OCI-LY3 (cell line): Measurements from ENCODE around the gene LHX1.

ENCODE experiments used
- H2AFZ ChIP-seq: fragments of 200-600, 300-600 bp; shearing (Covaris generic); 2 replicates; pipeline ENCODE4 v1.6.0; 2014; ENCODE audit warnings: antibody characterized with exemption, low read depth, low read length
- H3K27ac ChIP-seq: fragments of 200-600, 300-600 bp; sonication (generic); 2 replicates; pipeline ENCODE4 v1.5.1; 2014; ENCODE audit warnings: mild to moderate bottlenecking, low read length, moderate library complexity, mixed read lengths
- H3K27me3 ChIP-seq: fragments of 200-600, 300-600 bp; sonication (generic); 2 replicates; pipeline ENCODE4 v1.6.1; 2014; ENCODE audit warnings: low read depth, low read length, mixed read lengths
- H3K36me3 ChIP-seq: fragments of 200-600, 300-600 bp; sonication (generic); replicated peaks from 2 replicates; pipeline ENCODE3; 2014; ENCODE audit warnings: low read depth, low read length, mixed read lengths
- H3K4me1 ChIP-seq: fragments of 300-600, 200-600 bp; sonication (generic); 2 replicates; pipeline ENCODE4 v1.6.1; 2014; ENCODE audit warnings: low read length, mixed read lengths
- H3K4me2 ChIP-seq: fragments of 200-600, 300-600 bp; sonication (generic); 2 replicates; pipeline ENCODE4 v1.6.1; 2014; ENCODE audit warnings: low read length, mixed read lengths
- H3K4me3 ChIP-seq: fragments of 300-600, 200-600 bp; sonication (generic); 2 replicates; pipeline ENCODE4 v1.5.1; 2014; ENCODE audit warnings: antibody characterized with exemption, mild to moderate bottlenecking, low read length, moderate library complexity
- H3K79me2 ChIP-seq: fragments of 300-600, 200-600 bp; shearing (Covaris generic); 2 replicates; pipeline ENCODE4 v1.6.1; 2014; ENCODE audit warnings: mild to moderate bottlenecking, low read length, mixed read lengths
- H3K9ac ChIP-seq: fragments of 300-600, 200-600 bp; shearing (Covaris generic); 2 replicates; pipeline ENCODE4 v1.6.0; 2014; ENCODE audit warnings: mild to moderate bottlenecking, low read length, moderate library complexity
- H3K9me3 ChIP-seq: fragments of 200-600, 300-600 bp; shearing (Covaris generic); 2 replicates; pipeline ENCODE4 v1.6.1; 2014; ENCODE audit warnings: low read length, mixed read lengths; ENCODE audit not compliant: insufficient read depth
- H4K20me1 ChIP-seq: fragments of 200-600, 300-600 bp; sonication (generic); 2 replicates; pipeline ENCODE4 v1.6.1; 2016; ENCODE audit warnings: low read length, mixed read lengths; ENCODE audit not compliant: insufficient read depth
- EZH2phosphoT487 ChIP-seq: fragments of 200-600 bp; shearing (Covaris generic); IDR thresholded peaks from 2 replicates; pipeline ENCODE4 v1.6.1; 2018; ENCODE audit warnings: antibody characterized with exemption, mixed run types, low read depth
- TF ChIP-seq, protein P1 (sequence below): fragments of 200-600, 300-600 bp; sonication (generic); IDR thresholded peaks from 2 replicates; pipeline ENCODE4 v1.5.1; 2014; ENCODE audit warnings: antibody characterized with exemption, low read length, low read depth

The LHX1 gene

DNA sequence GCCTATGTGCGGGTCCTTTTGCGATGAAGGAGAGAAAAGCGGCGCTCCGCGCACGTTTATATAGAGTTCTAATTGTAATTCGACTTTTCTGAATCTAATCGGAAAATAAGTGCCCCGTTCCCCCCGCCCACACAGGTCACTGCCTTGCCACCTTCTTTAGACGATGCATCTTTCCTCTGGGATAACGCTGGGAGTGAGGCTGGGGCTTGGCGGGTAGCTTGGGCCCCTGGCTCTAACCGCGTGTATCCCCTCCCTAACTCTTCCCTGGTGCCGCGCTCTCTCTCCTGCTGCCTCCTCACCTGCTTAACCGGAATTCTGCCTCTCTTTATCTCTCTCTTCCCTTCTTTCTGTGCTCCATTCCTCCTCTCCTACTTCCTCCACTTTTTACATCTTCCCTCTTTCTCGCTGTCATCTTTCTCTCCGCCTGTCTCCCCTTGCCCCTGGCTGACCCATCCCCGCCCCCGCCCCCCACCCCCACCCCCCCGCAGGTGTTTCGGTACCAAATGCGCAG is 2.6 kb downstream of the LHX1 start:
- Histone ChIP-seq H3K9me3 (no peaks in the 10 kb centered on the region), H3K27me3 (peaks cover 26% of the 10 kb centered on the region), H3K36me3 (no peaks in the 10 kb centered on the region), H3K9ac (no peak overlapping the region), H4K20me1 (no peaks in the 10 kb centered on the region), H3K4me2 (no peak overlapping the region), H3K79me2 (no peaks in the 10 kb centered on the region), H2AFZ (no peak overlapping the region), H3K4me1 (no peaks in the 10 kb centered on the region), H3K4me3 (no peak overlapping the region), H3K27ac (no peak overlapping the region)
- no peak for TF ChIP-seq EZH2phosphoT487
- TF ChIP-seq, protein P1, sequence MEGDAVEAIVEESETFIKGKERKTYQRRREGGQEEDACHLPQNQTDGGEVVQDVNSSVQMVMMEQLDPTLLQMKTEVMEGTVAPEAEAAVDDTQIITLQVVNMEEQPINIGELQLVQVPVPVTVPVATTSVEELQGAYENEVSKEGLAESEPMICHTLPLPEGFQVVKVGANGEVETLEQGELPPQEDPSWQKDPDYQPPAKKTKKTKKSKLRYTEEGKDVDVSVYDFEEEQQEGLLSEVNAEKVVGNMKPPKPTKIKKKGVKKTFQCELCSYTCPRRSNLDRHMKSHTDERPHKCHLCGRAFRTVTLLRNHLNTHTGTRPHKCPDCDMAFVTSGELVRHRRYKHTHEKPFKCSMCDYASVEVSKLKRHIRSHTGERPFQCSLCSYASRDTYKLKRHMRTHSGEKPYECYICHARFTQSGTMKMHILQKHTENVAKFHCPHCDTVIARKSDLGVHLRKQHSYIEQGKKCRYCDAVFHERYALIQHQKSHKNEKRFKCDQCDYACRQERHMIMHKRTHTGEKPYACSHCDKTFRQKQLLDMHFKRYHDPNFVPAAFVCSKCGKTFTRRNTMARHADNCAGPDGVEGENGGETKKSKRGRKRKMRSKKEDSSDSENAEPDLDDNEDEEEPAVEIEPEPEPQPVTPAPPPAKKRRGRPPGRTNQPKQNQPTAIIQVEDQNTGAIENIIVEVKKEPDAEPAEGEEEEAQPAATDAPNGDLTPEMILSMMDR: no peak

DNA sequence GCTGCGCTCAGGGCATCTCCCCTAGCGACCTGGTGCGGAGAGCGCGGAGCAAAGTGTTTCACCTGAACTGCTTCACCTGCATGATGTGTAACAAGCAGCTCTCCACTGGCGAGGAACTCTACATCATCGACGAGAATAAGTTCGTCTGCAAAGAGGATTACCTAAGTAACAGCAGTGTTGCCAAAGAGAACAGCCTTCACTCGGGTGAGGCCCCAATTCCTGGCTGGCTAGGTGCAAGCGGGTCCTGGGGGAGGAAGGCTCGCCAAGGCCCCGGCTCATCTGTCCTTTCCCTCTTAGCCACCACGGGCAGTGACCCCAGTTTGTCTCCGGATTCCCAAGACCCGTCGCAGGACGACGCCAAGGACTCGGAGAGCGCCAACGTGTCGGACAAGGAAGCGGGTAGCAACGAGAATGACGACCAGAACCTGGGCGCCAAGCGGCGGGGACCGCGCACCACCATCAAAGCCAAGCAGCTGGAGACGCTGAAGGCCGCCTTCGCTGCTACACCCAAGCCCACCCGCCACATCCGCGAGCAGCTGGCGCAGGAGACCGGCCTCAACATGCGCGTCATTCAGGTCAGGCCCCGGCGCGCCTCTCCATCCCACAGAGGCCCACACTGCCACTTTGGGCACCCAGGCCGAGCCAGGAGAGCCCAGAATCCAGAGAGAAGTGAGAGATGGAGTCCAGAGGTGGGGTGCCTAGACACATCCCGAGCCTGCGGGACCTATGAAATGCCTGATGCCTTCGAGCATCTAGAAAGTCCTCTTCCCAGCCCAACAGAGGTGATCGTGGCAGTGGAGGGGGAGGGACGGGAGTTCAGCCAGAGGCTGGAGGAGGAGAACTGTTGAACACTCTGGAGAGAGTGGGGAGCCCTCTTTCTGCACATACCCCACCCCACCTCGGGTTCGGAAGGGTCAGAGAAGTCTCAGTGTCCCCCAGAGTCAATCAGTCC is 3.3 kb downstream of the LHX1 start:
- Histone ChIP-seq H3K27ac (no peak overlapping the region), H2AFZ (no peak overlapping the region), H3K27me3 (peaks cover 33% of the 10 kb centered on the region), H3K9ac (no peak overlapping the region), H3K9me3 (no peaks in the 10 kb centered on the region), H3K36me3 (no peaks in the 10 kb centered on the region), H4K20me1 (no peaks in the 10 kb centered on the region), H3K4me2 (no peak overlapping the region), H3K4me3 (no peak overlapping the region), H3K79me2 (no peaks in the 10 kb centered on the region), H3K4me1 (no peaks in the 10 kb centered on the region)
- TF ChIP-seq EZH2phosphoT487: no peak
- TF ChIP-seq, protein P1: no peak

DNA sequence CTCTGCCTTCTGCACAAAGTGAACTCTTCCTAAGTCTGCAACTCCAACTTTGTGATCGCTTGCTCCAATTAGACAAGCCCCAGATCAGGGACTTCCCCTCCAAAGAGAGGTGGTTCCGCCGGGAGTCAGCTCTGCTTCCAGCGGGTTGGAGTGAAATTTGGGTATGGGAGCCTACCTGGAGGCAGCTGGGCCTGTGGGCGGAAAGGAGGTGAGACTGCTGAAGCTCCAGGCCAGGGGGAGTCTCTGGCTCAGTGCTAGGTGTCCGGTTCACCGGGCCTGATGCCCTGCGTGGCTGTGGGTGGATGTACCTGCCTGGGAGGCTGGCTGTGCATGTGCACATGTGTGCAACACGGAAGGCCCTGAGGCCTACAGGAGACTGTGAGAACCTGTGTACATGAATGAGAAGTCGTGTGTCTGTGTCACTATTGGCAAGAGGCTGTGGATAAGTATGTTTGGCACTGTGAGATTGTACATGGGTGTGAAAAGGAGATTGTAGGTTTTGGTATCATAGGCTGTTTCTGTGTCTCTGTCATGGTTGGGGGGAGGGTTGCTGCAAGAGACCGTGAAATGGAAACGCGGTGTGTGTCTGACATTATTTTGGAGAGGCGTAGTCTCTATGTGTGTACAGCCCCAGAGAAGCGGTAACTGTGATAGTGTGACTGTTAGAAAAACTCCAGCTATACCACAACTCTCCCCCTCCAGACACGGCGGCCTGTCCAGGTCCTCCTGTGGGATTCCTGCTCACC is 4.2 kb downstream of the LHX1 start:
- H2AFZ ChIP-seq: no peak overlapping the region
- H4K20me1 ChIP-seq: no peaks in the 10 kb centered on the region
- no peak overlapping the region for H3K4me3 ChIP-seq
- no peaks in the 10 kb centered on the region for H3K79me2 ChIP-seq
- no peaks in the 10 kb centered on the region for H3K4me1 ChIP-seq
- H3K27ac ChIP-seq: no peak overlapping the region
- H3K4me2 ChIP-seq: no peak overlapping the region
- peaks cover 37% of the 10 kb centered on the region for H3K27me3 ChIP-seq
- no peak overlapping the region for H3K9ac ChIP-seq
- TF ChIP-seq, protein P1: no peak
- no peak for TF ChIP-seq EZH2phosphoT487
- H3K9me3 ChIP-seq: no peaks in the 10 kb centered on the region
- H3K36me3 ChIP-seq: no peaks in the 10 kb centered on the region
